DMS79 treated with DMSO at 0.1 percent for 48 hours (cell line): ENCODE results near the gene NRBP1.
"Not testable (repeated sequence)": the region's sequence is repeated elsewhere in the genome, so short reads cannot be mapped to it uniquely, and the experiment has no call there.

Source experiments
- DNase-seq: peaks from one replicate; lab custom pipeline; 2025; lab: John Stamatoyannopoulos, UW

The NRBP1 gene

GRCh38 chr2:27421660-27422250 lies 6.7 kb upstream of the NRBP1 start:
- DNase-seq = no peak

DNA sequence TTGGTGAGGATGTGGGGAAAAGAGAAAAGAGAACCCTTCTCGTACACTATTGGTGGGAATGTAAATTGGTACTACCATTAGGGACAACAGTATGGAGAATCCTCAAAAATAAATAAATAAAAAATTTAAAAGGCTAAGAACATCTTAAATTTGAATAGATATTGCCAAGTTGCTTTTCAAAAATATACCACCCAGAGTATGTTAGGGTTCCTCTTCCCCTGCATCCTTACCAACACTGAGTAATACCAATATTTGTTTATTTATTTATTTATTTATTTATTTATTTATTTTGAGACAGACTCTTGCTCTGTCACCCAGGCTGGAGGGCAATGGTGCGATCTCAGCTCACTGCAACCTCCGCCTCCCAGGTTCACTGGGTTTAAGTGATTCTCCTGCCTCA lies 5.5 kb upstream of the NRBP1 start:
- DNase-seq = no peak

DNA sequence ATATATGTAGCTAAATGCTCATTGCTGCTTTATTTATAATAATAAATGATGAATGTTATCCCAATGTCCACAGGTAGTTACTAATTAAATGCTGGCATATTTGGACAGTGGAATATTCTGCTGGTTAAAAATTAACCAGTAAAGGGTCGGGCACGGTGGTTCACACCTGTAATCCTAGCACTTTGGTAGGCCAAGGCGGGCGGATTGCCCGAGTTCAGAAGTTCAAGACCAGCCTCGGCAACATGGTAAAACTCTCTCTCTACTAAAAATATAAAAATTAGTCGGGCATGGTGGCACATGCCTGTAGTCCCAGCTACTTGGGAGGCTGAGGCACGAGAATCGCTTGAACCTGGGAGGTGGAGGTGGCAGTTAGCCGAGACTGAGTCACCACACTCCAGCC lies 3.4 kb upstream of the NRBP1 start:
- DNase-seq = not testable (repeated sequence)

GRCh38 chr2:27427863-27428212 lies 593 bp upstream of the NRBP1 start:
- no peak for DNase-seq

DNA sequence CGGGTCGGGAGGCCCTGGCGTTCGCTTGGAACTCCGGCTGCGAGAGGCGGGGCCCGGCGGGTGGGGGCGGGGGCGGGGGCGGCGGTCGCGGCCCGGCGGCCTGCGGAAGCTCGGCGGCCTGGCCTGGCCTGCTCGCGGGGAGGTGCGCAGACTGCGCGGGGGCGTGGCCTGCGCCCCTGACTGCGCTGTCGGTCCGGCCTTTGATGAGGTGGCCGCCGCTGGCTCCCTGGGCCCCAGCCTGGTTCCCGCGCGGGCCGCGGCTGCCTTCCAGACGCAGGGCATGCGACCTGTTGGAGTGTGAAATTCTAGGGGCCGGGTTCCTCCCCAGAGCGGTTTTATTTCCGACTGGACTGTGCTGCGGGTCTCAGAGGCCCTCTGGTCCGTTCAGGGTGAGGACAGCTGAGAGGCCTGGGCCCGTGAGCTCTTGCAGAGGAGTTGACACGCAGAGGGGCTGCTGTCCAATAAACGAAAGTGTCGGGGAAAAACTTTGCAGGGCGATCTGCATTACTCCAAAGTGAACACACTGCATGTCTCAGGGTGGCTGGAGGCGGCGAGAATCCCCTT lies 629 bp downstream of the NRBP1 start:
- peak; percentile 59 for DNase-seq

- no peak for DNase-seq
Measured at GRCh38 chr2:27431395-27431794, 3.0 kb downstream of the NRBP1 start.

GRCh38 chr2:27435628-27436027 lies 7.2 kb downstream of the NRBP1 start:
- DNase-seq = no peak

- no peak for DNase-seq
Measured at GRCh38 chr2:27441226-27441926, 12.9 kb downstream of the NRBP1 start.

DNA sequence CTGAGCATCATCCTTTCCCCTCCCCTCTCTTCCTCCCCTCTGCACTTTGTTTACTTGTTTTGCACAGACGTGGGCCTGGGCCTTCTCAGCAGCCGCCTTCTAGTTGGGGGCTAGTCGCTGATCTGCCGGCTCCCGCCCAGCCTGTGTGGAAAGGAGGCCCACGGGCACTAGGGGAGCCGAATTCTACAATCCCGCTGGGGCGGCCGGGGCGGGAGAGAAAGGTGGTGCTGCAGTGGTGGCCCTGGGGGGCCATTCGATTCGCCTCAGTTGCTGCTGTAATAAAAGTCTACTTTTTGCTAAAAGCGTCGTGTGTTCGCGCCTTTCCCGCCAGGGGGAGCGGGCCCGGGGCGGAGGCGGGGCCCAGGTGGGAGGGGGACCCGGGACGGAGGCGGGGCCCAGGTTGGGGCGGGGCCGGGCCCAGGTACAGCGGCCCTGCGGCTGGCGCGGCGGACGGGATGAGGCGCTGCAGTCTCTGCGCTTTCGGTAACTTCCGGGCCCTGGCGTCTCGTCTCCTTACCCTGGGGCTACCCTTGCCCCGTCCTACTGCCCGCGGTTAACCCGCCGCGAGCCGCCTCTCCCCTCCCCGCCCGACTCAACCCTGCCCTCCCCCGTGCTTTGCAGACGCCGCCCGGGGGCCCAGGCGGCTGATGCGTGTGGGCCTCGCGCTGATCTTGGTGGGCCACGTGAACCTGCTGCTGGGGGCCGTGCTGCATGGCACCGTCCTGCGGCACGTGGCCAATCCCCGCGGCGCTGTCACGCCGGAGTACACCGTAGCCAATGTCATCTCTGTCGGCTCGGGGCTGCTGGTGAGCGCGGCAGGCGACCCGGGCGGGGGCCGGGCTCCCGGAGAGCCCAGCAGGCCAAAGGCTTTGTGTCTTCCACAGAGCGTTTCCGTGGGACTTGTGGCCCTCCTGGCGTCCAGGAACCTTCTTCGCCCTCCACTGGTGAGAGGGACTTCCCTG lies 13.8 kb downstream of the NRBP1 start, which contains the start of gene KRTCAP3:
Gene KRTCAP3, plus strand, starts transcription at position 424 of the 962 bp plus-strand sequence. Its CDS starts 32 bp downstream, at position 456.
- DNase-seq = peak; percentile 61

- no peak for DNase-seq
Measured at GRCh38 chr2:27442920-27443282, 14.5 kb downstream of the NRBP1 start.

DNA sequence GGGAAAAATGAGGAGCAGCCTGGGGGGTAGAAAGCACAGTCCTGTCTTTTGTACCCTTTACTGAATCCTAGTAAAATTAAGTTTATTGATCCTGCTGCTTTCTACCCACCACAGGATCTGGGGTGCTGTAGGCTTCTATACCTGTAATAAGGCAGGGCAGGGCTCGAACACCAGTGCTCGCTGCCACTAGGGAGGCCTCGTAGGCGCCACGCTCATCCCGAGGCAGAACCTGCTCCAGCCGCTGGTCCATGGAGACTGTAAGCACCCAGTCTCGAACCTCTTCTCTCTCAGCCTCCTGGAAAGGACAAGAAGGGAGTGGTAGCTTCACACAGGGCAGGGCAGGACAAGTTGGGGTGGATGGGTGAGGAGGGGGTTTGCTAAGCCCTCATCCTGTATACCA lies 16.7 kb downstream of the NRBP1 start:
- DNase-seq = no peak

DNA sequence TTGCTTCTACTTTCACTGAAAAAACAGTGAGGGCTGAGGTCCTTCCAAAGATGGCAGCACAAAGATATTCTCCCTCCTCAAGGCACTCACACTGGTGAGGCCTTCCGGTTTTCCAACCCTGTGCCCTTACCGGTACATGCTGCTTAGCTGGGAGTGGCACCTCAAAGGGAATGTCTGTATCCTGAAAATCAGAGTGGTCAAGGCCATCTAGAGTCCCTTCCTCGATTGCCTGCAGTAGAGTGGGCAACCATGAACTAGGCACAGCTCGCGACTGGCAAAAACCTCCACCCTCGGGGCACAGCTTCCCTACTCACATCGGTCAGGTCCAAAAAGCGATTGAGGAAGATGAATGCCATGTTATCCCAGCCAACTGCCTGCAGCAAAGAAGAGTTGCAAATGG lies 17.2 kb downstream of the NRBP1 start:
- no peak for DNase-seq

GRCh38 chr2:27446057-27446456 lies 17.6 kb downstream of the NRBP1 start:
- no peak for DNase-seq

GRCh38 chr2:27448381-27448780 lies 19.9 kb downstream of the NRBP1 start:
- no peak for DNase-seq

DNA sequence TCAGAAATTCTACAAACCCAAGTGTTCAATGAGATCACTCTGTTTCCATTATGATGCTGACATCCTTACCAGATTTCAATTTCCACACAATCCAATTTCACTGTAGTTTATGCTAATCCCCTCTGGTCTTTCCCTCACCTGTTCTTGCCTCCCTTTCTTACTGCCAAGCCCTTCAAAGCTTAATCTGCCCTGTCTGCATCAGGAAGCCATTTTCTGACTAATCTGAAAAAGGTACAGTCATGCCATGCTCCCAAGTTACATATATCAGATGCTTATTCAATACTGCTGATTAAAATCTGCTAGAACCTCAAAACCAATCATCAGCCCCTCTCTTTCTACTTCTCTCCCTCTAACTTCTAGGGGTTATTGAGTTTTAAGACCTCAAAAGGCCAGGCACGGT lies 22.7 kb downstream of the NRBP1 start:
- DNase-seq = no peak

DNA sequence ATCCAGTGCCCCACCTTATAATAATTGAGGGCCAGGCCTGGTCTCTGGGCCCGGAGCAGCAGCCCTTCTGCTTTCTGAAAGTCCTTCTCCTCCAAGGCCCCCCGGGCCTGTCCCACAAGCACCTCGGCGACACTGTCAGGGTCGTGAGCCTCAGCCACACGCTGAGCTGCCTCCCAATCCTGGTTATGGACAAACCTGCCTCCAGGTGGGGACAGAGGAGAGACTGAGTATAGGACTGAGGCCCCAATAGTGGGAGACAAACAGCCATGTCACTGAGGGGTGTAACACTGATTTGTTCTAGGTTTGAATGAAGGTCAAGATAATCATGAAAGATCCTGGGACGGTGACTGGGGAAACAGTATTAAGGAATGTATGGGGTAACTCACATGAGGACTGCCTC lies 25.5 kb downstream of the NRBP1 start:
- DNase-seq = no peak

GRCh38 chr2:27461118-27461517 lies 32.7 kb downstream of the NRBP1 start:
- DNase-seq = peak; percentile 30

DNA sequence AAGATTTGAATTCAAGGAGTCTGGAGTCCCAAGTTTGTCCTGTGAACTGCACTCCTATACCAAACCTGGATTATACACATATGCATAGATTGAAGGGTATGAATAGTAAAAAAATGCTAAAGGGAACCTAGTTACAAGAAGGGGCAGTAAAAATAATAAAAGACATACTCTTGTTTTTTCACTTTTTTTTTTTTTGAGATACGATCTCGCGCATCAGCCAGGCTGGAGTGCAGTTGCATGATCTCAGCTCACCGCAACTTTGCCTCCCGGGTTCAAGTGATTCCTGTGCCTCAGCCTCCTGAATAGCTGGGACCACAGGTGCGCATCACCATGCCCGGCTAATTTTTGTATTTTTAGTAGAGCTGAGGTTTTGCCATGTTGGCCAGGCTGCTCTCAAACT lies 36.0 kb downstream of the NRBP1 start:
- no peak for DNase-seq

GRCh38 chr2:27471961-27472360 lies 43.5 kb downstream of the NRBP1 start:
- no peak for DNase-seq

DNA sequence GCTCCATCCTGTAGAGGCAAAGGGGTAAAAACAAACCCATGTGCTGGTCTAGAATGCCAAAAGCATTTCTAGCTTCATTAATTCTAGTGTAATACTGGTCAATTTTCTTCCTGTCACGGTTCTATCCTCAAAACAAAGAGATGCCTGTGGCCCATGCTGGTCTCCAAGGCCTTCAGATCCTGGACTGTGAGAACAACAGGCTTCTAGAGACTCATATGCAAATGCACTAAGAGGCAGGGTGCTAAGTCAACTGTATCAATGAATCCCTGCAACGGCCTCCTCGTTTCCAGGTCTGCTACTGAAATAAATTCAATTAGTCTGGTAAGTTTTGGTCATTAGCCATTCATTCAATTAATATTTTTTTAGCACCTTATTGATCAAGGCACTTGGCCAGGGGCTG lies 57.1 kb downstream of the NRBP1 start:
- DNase-seq = no peak

DNA sequence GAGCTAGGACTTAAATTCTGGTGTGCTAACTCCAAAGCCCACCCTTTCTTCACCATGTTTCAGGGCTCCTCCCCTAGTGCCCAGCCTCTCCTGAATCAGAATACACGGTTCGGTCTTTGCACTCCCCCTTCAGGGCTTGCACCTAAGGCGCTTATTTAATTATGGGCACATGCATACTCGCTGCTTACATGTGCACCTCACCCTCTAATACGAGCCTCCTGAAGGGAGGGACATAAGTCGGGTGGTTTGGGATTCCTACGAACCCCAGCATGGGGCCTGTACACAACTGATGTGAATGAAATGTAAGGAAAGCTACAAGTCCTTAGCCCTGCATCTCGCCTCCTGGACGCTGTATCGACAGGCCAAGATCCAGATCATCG lies 60.7 kb downstream of the NRBP1 start:
- DNase-seq = no peak

- peak; percentile 100 for DNase-seq
Measured at GRCh38 chr2:27489498-27490397, 61.3 kb downstream of the NRBP1 start, which contains the start of gene IFT172. Gene IFT172 (minus strand): TSS chr2:27489743. CDS start chr2:27489653, 90 bp downstream.
